ENCODE results near the gene PDE7B.

The PDE7B gene

GRCh38 chr6:135919026-135919425, 67.5 kb downstream of the PDE7B start:
- Histone ChIP-seq H3K9me3 (ENCODE audit: control insufficient read depth in 1 of 2, low read length in 2 of 2) (no peaks in the 10 kb centered on the region), H3K27ac (ENCODE audit: low read depth, low read length) (no peak overlapping the region), H3K36me3 (ENCODE audit: control insufficient read depth in 1 of 2, insufficient read depth in 2 of 2, low read length in 2 of 2) (no peaks in the 10 kb centered on the region), H3K4me1 (ENCODE audit: control insufficient read depth in 1 of 2, insufficient read depth in 2 of 2, low read length in 2 of 2) (no peaks in the 10 kb centered on the region), H3K9ac (ENCODE audit: low read depth in 1 of 2, low read length in 2 of 2) (no peak overlapping the region), H3K4me3 (ENCODE audit: low read depth in 1 of 2, low read length in 2 of 2) (no peak overlapping the region), H3K27me3 (ENCODE audit: control insufficient read depth in 1 of 2, insufficient read depth in 2 of 2, low read length in 2 of 2) (no peaks in the 10 kb centered on the region)

- Histone ChIP-seq H3K4me3 (ENCODE audit: low read depth in 1 of 2, low read length in 2 of 2) (no peak overlapping the region), H3K4me1 (ENCODE audit: control insufficient read depth in 1 of 2, insufficient read depth in 2 of 2, low read length in 2 of 2) (no peaks in the 10 kb centered on the region), H3K9ac (ENCODE audit: low read depth in 1 of 2, low read length in 2 of 2) (no peak overlapping the region), H3K27me3 (ENCODE audit: control insufficient read depth in 1 of 2, insufficient read depth in 2 of 2, low read length in 2 of 2) (no peaks in the 10 kb centered on the region), H3K9me3 (ENCODE audit: control insufficient read depth in 1 of 2, low read length in 2 of 2) (no peaks in the 10 kb centered on the region), H3K27ac (ENCODE audit: low read depth, low read length) (no peak overlapping the region), H3K36me3 (ENCODE audit: control insufficient read depth in 1 of 2, insufficient read depth in 2 of 2, low read length in 2 of 2) (no peaks in the 10 kb centered on the region)
Measured at GRCh38 chr6:135920689-135921088, 69.2 kb downstream of the PDE7B start.

GRCh38 chr6:135921188-135921587, 69.7 kb downstream of the PDE7B start:
- Histone ChIP-seq H3K27ac (ENCODE audit: low read depth, low read length) (no peak overlapping the region), H3K4me3 (ENCODE audit: low read depth in 1 of 2, low read length in 2 of 2) (no peak overlapping the region), H3K27me3 (ENCODE audit: control insufficient read depth in 1 of 2, insufficient read depth in 2 of 2, low read length in 2 of 2) (no peaks in the 10 kb centered on the region), H3K4me1 (ENCODE audit: control insufficient read depth in 1 of 2, insufficient read depth in 2 of 2, low read length in 2 of 2) (no peaks in the 10 kb centered on the region), H3K9ac (ENCODE audit: low read depth in 1 of 2, low read length in 2 of 2) (no peak overlapping the region), H3K36me3 (ENCODE audit: control insufficient read depth in 1 of 2, insufficient read depth in 2 of 2, low read length in 2 of 2) (no peaks in the 10 kb centered on the region), H3K9me3 (ENCODE audit: control insufficient read depth in 1 of 2, low read length in 2 of 2) (no peaks in the 10 kb centered on the region)

DNA sequence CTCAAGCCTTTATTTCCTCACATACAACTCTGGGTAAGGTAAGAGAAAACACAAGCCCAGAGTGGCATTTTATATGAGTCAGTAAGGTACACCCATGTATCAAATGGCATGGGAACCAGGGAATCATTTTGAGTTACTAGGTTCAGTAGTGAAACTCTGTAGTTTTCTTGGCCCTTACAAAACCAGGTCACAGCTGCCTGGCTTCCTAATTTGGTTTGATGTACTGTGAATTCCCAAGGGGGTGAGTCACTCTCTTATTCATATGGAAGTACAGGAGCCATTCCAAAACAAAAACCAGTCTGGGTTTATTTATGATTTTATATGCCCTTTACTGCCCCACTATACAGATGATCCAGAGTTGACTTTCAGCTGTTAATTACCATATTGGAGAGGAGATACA, 70.7 kb downstream of the PDE7B start:
- H3K4me3 ChIP-seq (ENCODE audit: low read depth in 1 of 2, low read length in 2 of 2), result no peak overlapping the region
- H3K36me3 ChIP-seq (ENCODE audit: control insufficient read depth in 1 of 2, insufficient read depth in 2 of 2, low read length in 2 of 2), result no peaks in the 10 kb centered on the region
- no peak overlapping the region for H3K9ac ChIP-seq (ENCODE audit: low read depth in 1 of 2, low read length in 2 of 2)
- no peak overlapping the region for H3K27ac ChIP-seq (ENCODE audit: low read depth, low read length)
- no peaks in the 10 kb centered on the region for H3K4me1 ChIP-seq (ENCODE audit: control insufficient read depth in 1 of 2, insufficient read depth in 2 of 2, low read length in 2 of 2)
- no peaks in the 10 kb centered on the region for H3K9me3 ChIP-seq (ENCODE audit: control insufficient read depth in 1 of 2, low read length in 2 of 2)
- no peaks in the 10 kb centered on the region for H3K27me3 ChIP-seq (ENCODE audit: control insufficient read depth in 1 of 2, insufficient read depth in 2 of 2, low read length in 2 of 2)

- Histone ChIP-seq H3K4me1 (ENCODE audit: control insufficient read depth in 1 of 2, insufficient read depth in 2 of 2, low read length in 2 of 2) (no peaks in the 10 kb centered on the region), H3K4me3 (ENCODE audit: low read depth in 1 of 2, low read length in 2 of 2) (no peak overlapping the region), H3K27me3 (ENCODE audit: control insufficient read depth in 1 of 2, insufficient read depth in 2 of 2, low read length in 2 of 2) (no peaks in the 10 kb centered on the region), H3K9me3 (ENCODE audit: control insufficient read depth in 1 of 2, low read length in 2 of 2) (no peaks in the 10 kb centered on the region), H3K27ac (ENCODE audit: low read depth, low read length) (peak overlapping the region; percentile 2), H3K9ac (ENCODE audit: low read depth in 1 of 2, low read length in 2 of 2) (no peak overlapping the region), H3K36me3 (ENCODE audit: control insufficient read depth in 1 of 2, insufficient read depth in 2 of 2, low read length in 2 of 2) (no peaks in the 10 kb centered on the region)
Measured at GRCh38 chr6:135922746-135923145, 71.2 kb downstream of the PDE7B start.

DNA sequence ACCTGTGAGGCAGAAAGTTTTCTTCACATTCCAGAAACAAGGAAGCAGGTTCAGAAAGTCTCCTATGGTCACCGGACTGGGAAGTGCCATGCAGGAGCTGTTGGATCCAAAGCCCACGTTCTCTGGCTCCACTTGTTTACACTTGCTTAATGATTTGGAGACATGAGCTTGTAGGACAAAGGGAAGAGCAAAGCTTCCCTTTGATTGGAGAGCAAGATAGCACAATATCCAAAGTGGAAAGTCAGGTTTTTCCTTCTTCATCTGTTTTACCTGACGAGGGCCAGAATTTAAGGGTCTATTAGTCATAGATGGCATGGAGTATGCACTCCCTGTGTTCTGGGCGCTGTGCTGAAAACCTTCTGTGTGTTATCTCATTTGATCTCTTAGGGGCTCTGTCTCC, 81.2 kb downstream of the PDE7B start:
- no peaks in the 10 kb centered on the region for H3K4me1 ChIP-seq (ENCODE audit: control insufficient read depth in 1 of 2, insufficient read depth in 2 of 2, low read length in 2 of 2)
- H3K9me3 ChIP-seq (ENCODE audit: control insufficient read depth in 1 of 2, low read length in 2 of 2), result no peaks in the 10 kb centered on the region
- no peak overlapping the region for H3K4me3 ChIP-seq (ENCODE audit: low read depth in 1 of 2, low read length in 2 of 2)
- no peak overlapping the region for H3K27ac ChIP-seq (ENCODE audit: low read depth, low read length)
- no peaks in the 10 kb centered on the region for H3K36me3 ChIP-seq (ENCODE audit: control insufficient read depth in 1 of 2, insufficient read depth in 2 of 2, low read length in 2 of 2)
- H3K9ac ChIP-seq (ENCODE audit: low read depth in 1 of 2, low read length in 2 of 2), result no peak overlapping the region
- H3K27me3 ChIP-seq (ENCODE audit: control insufficient read depth in 1 of 2, insufficient read depth in 2 of 2, low read length in 2 of 2), result no peaks in the 10 kb centered on the region

DNA sequence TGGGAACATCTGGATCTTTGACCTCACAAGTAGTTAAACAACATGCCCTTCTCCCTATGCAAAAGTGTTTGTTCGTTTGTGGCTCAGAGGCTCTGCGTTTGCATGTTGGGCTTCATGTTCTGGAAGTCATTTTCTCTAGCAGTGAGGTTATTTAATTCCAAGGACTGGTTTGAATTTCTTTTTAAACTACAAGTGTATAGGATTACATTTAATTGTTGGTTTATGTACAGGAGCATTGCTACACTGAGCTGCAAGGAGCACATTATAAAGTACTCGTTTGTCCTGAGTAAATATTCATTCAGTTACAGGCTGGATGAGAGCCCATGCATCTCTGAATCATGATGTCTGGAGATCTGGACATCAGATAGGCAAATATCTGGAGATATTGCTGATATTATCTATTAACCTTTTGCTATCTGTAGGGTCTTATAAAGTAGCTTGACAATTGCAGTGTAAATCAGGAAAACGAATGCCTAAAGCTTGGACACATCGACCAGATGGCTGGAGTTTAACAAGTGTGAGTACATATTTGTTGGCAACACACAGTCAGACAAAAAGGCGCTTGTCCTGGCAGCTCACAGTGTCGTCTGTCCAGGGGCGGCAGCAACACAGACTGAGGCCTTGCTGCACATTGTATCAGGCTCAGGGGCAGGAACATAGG, 84.6 kb downstream of the PDE7B start:
- H3K36me3 ChIP-seq (ENCODE audit: control insufficient read depth in 1 of 2, insufficient read depth in 2 of 2, low read length in 2 of 2), result peaks cover 0 to 3% of the 10 kb centered on the region in 2 donors
- H3K9me3 ChIP-seq (ENCODE audit: control insufficient read depth in 1 of 2, low read length in 2 of 2), result no peaks in the 10 kb centered on the region
- H3K27ac ChIP-seq (ENCODE audit: low read depth, low read length), result no peak overlapping the region
- H3K9ac ChIP-seq (ENCODE audit: low read depth in 1 of 2, low read length in 2 of 2), result no peak overlapping the region
- H3K4me3 ChIP-seq (ENCODE audit: low read depth in 1 of 2, low read length in 2 of 2), result no peak overlapping the region
- no peaks in the 10 kb centered on the region for H3K27me3 ChIP-seq (ENCODE audit: control insufficient read depth in 1 of 2, insufficient read depth in 2 of 2, low read length in 2 of 2)
- H3K4me1 ChIP-seq (ENCODE audit: control insufficient read depth in 1 of 2, insufficient read depth in 2 of 2, low read length in 2 of 2), result no peaks in the 10 kb centered on the region

GRCh38 chr6:135936606-135937005, 85.1 kb downstream of the PDE7B start:
- Histone ChIP-seq H3K36me3 (ENCODE audit: control insufficient read depth in 1 of 2, insufficient read depth in 2 of 2, low read length in 2 of 2) (peaks cover 0 to 3% of the 10 kb centered on the region in 2 donors), H3K27me3 (ENCODE audit: control insufficient read depth in 1 of 2, insufficient read depth in 2 of 2, low read length in 2 of 2) (no peaks in the 10 kb centered on the region), H3K4me3 (ENCODE audit: low read depth in 1 of 2, low read length in 2 of 2) (no peak overlapping the region), H3K9me3 (ENCODE audit: control insufficient read depth in 1 of 2, low read length in 2 of 2) (no peaks in the 10 kb centered on the region), H3K4me1 (ENCODE audit: control insufficient read depth in 1 of 2, insufficient read depth in 2 of 2, low read length in 2 of 2) (no peaks in the 10 kb centered on the region), H3K9ac (ENCODE audit: low read depth in 1 of 2, low read length in 2 of 2) (no peak overlapping the region), H3K27ac (ENCODE audit: low read depth, low read length) (no peak overlapping the region)

DNA sequence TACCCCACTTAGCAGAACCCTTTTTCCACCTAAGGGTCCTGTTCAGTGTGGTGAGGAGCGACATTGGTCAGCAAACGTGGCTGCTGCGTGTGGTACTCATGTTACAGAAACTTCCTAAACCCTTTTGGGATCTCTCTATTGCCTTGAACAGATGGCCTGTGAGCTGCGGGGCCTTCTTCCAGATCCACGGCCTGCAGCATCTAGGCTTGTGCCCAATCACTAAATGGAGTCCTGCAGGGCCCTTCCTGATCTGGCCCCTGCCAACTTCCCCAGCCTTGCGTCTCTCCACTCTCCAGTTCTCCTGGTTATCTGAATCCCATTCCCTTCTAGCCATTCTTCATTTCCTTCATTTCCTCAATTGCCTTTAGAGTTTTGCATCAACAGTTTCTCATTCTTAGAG, 85.6 kb downstream of the PDE7B start:
- Histone ChIP-seq H3K9me3 (ENCODE audit: control insufficient read depth in 1 of 2, low read length in 2 of 2) (no peaks in the 10 kb centered on the region), H3K36me3 (ENCODE audit: control insufficient read depth in 1 of 2, insufficient read depth in 2 of 2, low read length in 2 of 2) (peaks cover 0 to 3% of the 10 kb centered on the region in 2 donors), H3K27ac (ENCODE audit: low read depth, low read length) (no peak overlapping the region), H3K4me3 (ENCODE audit: low read depth in 1 of 2, low read length in 2 of 2) (no peak overlapping the region), H3K4me1 (ENCODE audit: control insufficient read depth in 1 of 2, insufficient read depth in 2 of 2, low read length in 2 of 2) (no peaks in the 10 kb centered on the region), H3K27me3 (ENCODE audit: control insufficient read depth in 1 of 2, insufficient read depth in 2 of 2, low read length in 2 of 2) (no peaks in the 10 kb centered on the region), H3K9ac (ENCODE audit: low read depth in 1 of 2, low read length in 2 of 2) (no peak overlapping the region)

GRCh38 chr6:135938576-135939207, 87.2 kb downstream of the PDE7B start:
- H3K4me3 ChIP-seq (ENCODE audit: low read depth in 1 of 2, low read length in 2 of 2), result no peak overlapping the region
- H3K9ac ChIP-seq (ENCODE audit: low read depth in 1 of 2, low read length in 2 of 2), result no peak overlapping the region
- no peaks in the 10 kb centered on the region for H3K4me1 ChIP-seq (ENCODE audit: control insufficient read depth in 1 of 2, insufficient read depth in 2 of 2, low read length in 2 of 2)
- H3K27ac ChIP-seq (ENCODE audit: low read depth, low read length), result no peak overlapping the region
- H3K27me3 ChIP-seq (ENCODE audit: control insufficient read depth in 1 of 2, insufficient read depth in 2 of 2, low read length in 2 of 2), result no peaks in the 10 kb centered on the region
- no peaks in the 10 kb centered on the region for H3K9me3 ChIP-seq (ENCODE audit: control insufficient read depth in 1 of 2, low read length in 2 of 2)
- H3K36me3 ChIP-seq (ENCODE audit: control insufficient read depth in 1 of 2, insufficient read depth in 2 of 2, low read length in 2 of 2), result peaks cover 0 to 3% of the 10 kb centered on the region in 2 donors

Measured in duodenal mucosa (tissue), 2 donors.